Esophagus muscularis mucosa (tissue), 4 donors: ENCODE measurements around the gene ANKMY2. TPM values are rescaled to one million over a fixed set of nuclear protein-coding genes. Genes with fewer than 3 reads are reported as not detected.

Experiments
- DNase-seq: peaks from one replicate; pipeline ENCODE4 v3.0.0-alpha.2; 2017; ENCODE audit errors: extremely low spot score
- H3K27ac ChIP-seq, 4 donors: fragments of 200-600 bp; sonication (generic); replicated peaks in 1 of 4; 1 replicate in 3 of 4; 2 replicates in 1 of 4; pipeline ENCODE4 v1.5.1; 2016 to 2019; ENCODE audit warnings: mild to moderate bottlenecking in 1 of 4
- H3K27me3 ChIP-seq, 4 donors: fragments of 200-600 bp; sonication (generic); one replicate each; pipeline versions ENCODE4 v1.5.1 to v1.6.0; 2016 to 2019
- H3K36me3 ChIP-seq, 4 donors: fragments of 200-600 bp; sonication (generic); one replicate each; pipeline ENCODE4 v1.5.1; 2016 to 2019
- H3K4me1 ChIP-seq, 4 donors: fragments of 200-600 bp; sonication (generic); one replicate each; pipeline ENCODE4 v1.5.1; 2016 to 2019
- H3K4me3 ChIP-seq, 4 donors: fragments of 200-600 bp; sonication (generic); 1 replicate in 2 of 4; 2 replicates in 2 of 4; pipeline ENCODE4 v1.5.1; 2016 to 2019; ENCODE audit warnings: mild to moderate bottlenecking in 4 of 4, moderate library complexity in 1 of 4
- H3K9me3 ChIP-seq, 4 donors: fragments of 200-600 bp; sonication (generic); 1 replicate in 3 of 4; 2 replicates in 1 of 4; pipeline ENCODE4 v1.5.1; 2016 to 2019
- CTCF ChIP-seq, 3 experiments: fragments of 200-600 bp in 2 of 3; fragments of 450-650 bp in 1 of 3; sonication (generic) in 2 of 3; IDR thresholded peaks; one replicate each; pipeline ENCODE4 v1.5.1; 2017 to 2019; ENCODE audit warnings: antibody characterized with exemption in 3 of 3, mild to moderate bottlenecking in 2 of 3, moderate library complexity in 1 of 3
- EP300 ChIP-seq: sonication (generic); formaldehyde crosslinking; IDR thresholded peaks from one replicate; pipeline ENCODE4 v1.6.1; 2017; ENCODE audit warnings: antibody characterized with exemption
- POLR2A ChIP-seq: fragments of 450-650 bp; IDR thresholded peaks from one replicate; pipeline ENCODE4 v1.6.1; 2017; ENCODE audit warnings: antibody characterized with exemption, moderate library complexity, mild to moderate bottlenecking, low read depth
- POLR2AphosphoS5 ChIP-seq, 2 donors: sonication (generic); formaldehyde crosslinking; IDR thresholded peaks; one replicate each; pipeline ENCODE4 v1.6.1; 2017; ENCODE audit warnings: antibody characterized with exemption in 2 of 2
- WGBS: methylation state at CpG from one replicate; pipeline ENCODE4 v1.1.5; 2018; 5-methylcytosine and 5-hydroxymethylcytosine counted together
- intact Hi-C: fragments of 100-400 bp; cut with DNase I; formaldehyde crosslinking; loops from one replicate; pipeline ENCODE4 v1.15.1; 2023
- total RNA-seq, 4 donors: library from RNA; depleted of rRNA; stranded (reverse); fragments of >200 nt; gene quantifications; one replicate each; pipeline versions ENCODE4 v1.1.0 to v1.2.1, GENCODE V29; 2016

Gene ANKMY2
- total RNA-seq, 4 donors from 2014 or later, result 12.4 to 24.9 (median 17.6) TPM

- DNase-seq, result no peak
- 36% methylated on average over 1 of the region's 1 CpG for WGBS
- Histone ChIP-seq H3K36me3 (peaks cover 0 to 3% (median 0%) of the 10 kb centered on the region in 4 donors), H3K27ac (peak overlapping the region; percentile 39 to 67 (median 56)), H3K4me1 (peaks cover 47 to 71% (median 68%) of the 10 kb centered on the region in 4 donors), H3K4me3 (peak overlapping the region in 2 of 4 donors; percentile 1 to 3), H3K9me3 (no peaks in the 10 kb centered on the region), H3K27me3 (no peaks in the 10 kb centered on the region)
- intact Hi-C loops, result loop anchor here (10.0 kb wide), 1 partner anchor 668 kb away; no protein-coding TSS in a partner anchor
- TF ChIP-seq CTCF (IDR thresholded peaks at IDR 0.05) (no peak), EP300 (no peak), POLR2A (no peak), POLR2AphosphoS5 (IDR thresholded peaks at IDR 0.05) (no peak)
Measured at GRCh38 chr7:16636555-16637101, 8.9 kb downstream of the ANKMY2 start.

GRCh38 chr7:16634271-16634738, 11.2 kb downstream of the ANKMY2 start:
- Histone ChIP-seq H3K9me3 (no peaks in the 10 kb centered on the region), H3K4me1 (peaks cover 36 to 58% (median 56%) of the 10 kb centered on the region in 4 donors), H3K4me3 (peak overlapping the region in 2 of 4 donors; percentile 16 to 37), H3K36me3 (peaks cover 0 to 3% (median 0%) of the 10 kb centered on the region in 4 donors), H3K27ac (peak overlapping the region; percentile 39 to 71 (median 62)), H3K27me3 (no peaks in the 10 kb centered on the region)
- WGBS, result 48% methylated on average over 4 of the region's 4 CpGs
- intact Hi-C loops, result loop anchor here (10.0 kb wide), 1 partner anchor 670 kb away; no protein-coding TSS in a partner anchor
- no peak for DNase-seq
- TF ChIP-seq POLR2A, result no peak
- TF ChIP-seq POLR2AphosphoS5 (IDR thresholded peaks at IDR 0.05), result peak; percentile 26
- TF ChIP-seq CTCF (IDR thresholded peaks at IDR 0.05), result no peak

GRCh38 chr7:16630654-16631053, 14.9 kb downstream of the ANKMY2 start:
- no peak overlapping the region for H3K4me3 ChIP-seq
- TF ChIP-seq CTCF (IDR thresholded peaks at IDR 0.05), result no peak
- no peak for TF ChIP-seq POLR2AphosphoS5 (IDR thresholded peaks at IDR 0.05)
- TF ChIP-seq POLR2A, result no peak
- no peak for TF ChIP-seq EP300
- H3K27me3 ChIP-seq, result no peaks in the 10 kb centered on the region
- H3K4me1 ChIP-seq, result peaks cover 8 to 25% (median 21%) of the 10 kb centered on the region in 4 donors
- H3K36me3 ChIP-seq, result peaks cover 0 to 12% (median 5%) of the 10 kb centered on the region in 4 donors
- intact Hi-C loops, result loop anchor here (10.0 kb wide), 1 partner anchor 674 kb away; no protein-coding TSS in a partner anchor
- WGBS, result 68% methylated on average over 1 of the region's 1 CpG
- DNase-seq, result no peak
- H3K27ac ChIP-seq, result no peak overlapping the region
- H3K9me3 ChIP-seq, result no peaks in the 10 kb centered on the region

- Histone ChIP-seq H3K9me3 (no peaks in the 10 kb centered on the region), H3K27me3 (no peaks in the 10 kb centered on the region), H3K27ac (no peak overlapping the region), H3K4me1 (peaks cover 0 to 6% (median 0%) of the 10 kb centered on the region in 4 donors), H3K36me3 (peaks cover 0 to 44% (median 27%) of the 10 kb centered on the region in 4 donors), H3K4me3 (no peak overlapping the region)
- no peak for TF ChIP-seq POLR2AphosphoS5 (IDR thresholded peaks at IDR 0.05)
- no peak for TF ChIP-seq CTCF (IDR thresholded peaks at IDR 0.05)
- TF ChIP-seq POLR2A, result no peak
- TF ChIP-seq EP300, result no peak
- DNase-seq, result no peak
- intact Hi-C loops, result no loop called here
- WGBS, result 86% methylated on average over 2 of the region's 2 CpGs
Measured at GRCh38 chr7:16627236-16627635, 18.3 kb downstream of the ANKMY2 start.
